ENCODE results near the gene ADA.
A peak's percentile ranks its signal among the peaks of the same experiment; 100 is the strongest.
"Not testable (repeated sequence)": the region's sequence is repeated elsewhere in the genome, so short reads cannot be mapped to it uniquely, and the experiment has no call there.

The ADA gene

GRCh38 chr20:44651684-44652423 lies at the start of gene ADA:
Gene ADA (minus strand): TSS chr20:44651699. CDS start chr20:44651607, 92 bp downstream.
- peak; percentile 86 for ATAC-seq
- TF ChIP-seq ZFP30 (CRISPR knock-in tag; IDR thresholded peaks at IDR 0.05) (no peak), CREB5 (CRISPR knock-in tag; IDR thresholded peaks at IDR 0.05; ENCODE audit: low read depth) (no peak), ZFP3 (CRISPR knock-in tag; IDR thresholded peaks at IDR 0.05) (no peak), ZNF70 (CRISPR knock-in tag; IDR thresholded peaks at IDR 0.05) (peak; percentile 99), POU6F1 (CRISPR knock-in tag; IDR thresholded peaks at IDR 0.05; ENCODE audit: borderline replicate concordance, low read depth) (no peak), ARNTL (CRISPR knock-in tag; IDR thresholded peaks at IDR 0.05; ENCODE audit: borderline replicate concordance, low read depth) (no peak)

- TF ChIP-seq ZFP3 (CRISPR knock-in tag; IDR thresholded peaks at IDR 0.05), result no peak
- no peak for TF ChIP-seq BACH2 (CRISPR knock-in tag; IDR thresholded peaks at IDR 0.05; ENCODE audit: borderline replicate concordance)
- no peak for TF ChIP-seq GLIS3 (CRISPR knock-in tag; IDR thresholded peaks at IDR 0.05)
- TF ChIP-seq ZC3H10 (CRISPR knock-in tag; IDR thresholded peaks at IDR 0.05), result no peak
- no peak for TF ChIP-seq OSR1 (CRISPR knock-in tag; IDR thresholded peaks at IDR 0.05)
- ATAC-seq, result no peak
Observed at GRCh38 chr20:44700306-44700705, 48.8 kb upstream of the ADA start.

- TF ChIP-seq GLIS3 (CRISPR knock-in tag; IDR thresholded peaks at IDR 0.05) (no peak), ZNF8 (CRISPR knock-in tag; IDR thresholded peaks at IDR 0.05) (no peak), POU6F1 (CRISPR knock-in tag; IDR thresholded peaks at IDR 0.05; ENCODE audit: borderline replicate concordance, low read depth) (no peak), ZNF70 (CRISPR knock-in tag; IDR thresholded peaks at IDR 0.05) (no peak), ZFP30 (CRISPR knock-in tag; IDR thresholded peaks at IDR 0.05) (no peak), SNAI2 (CRISPR knock-in tag; IDR thresholded peaks at IDR 0.05) (no peak), PPARA (CRISPR knock-in tag; IDR thresholded peaks at IDR 0.05; ENCODE audit: borderline replicate concordance) (no peak), ISL1 (CRISPR knock-in tag; IDR thresholded peaks at IDR 0.05) (no peak), ZFP3 (CRISPR knock-in tag; IDR thresholded peaks at IDR 0.05) (no peak), TOX (CRISPR knock-in tag; IDR thresholded peaks at IDR 0.05; ENCODE audit: borderline replicate concordance) (no peak), ZNF565 (CRISPR knock-in tag; conservative IDR thresholded peaks at IDR 0.05; ENCODE audit: low read depth) (no peak), OSR1 (CRISPR knock-in tag; IDR thresholded peaks at IDR 0.05) (no peak), RARB (CRISPR knock-in tag; IDR thresholded peaks at IDR 0.05) (no peak), ZC3H10 (CRISPR knock-in tag; IDR thresholded peaks at IDR 0.05) (no peak)
- ATAC-seq, result no peak
Observed at GRCh38 chr20:44698351-44698750, 46.9 kb upstream of the ADA start.

- ATAC-seq, result not testable (repeated sequence)
Observed at GRCh38 chr20:44697041-44697440, 45.5 kb upstream of the ADA start.

- no peak for ATAC-seq
- TF ChIP-seq ZFP3 (CRISPR knock-in tag; IDR thresholded peaks at IDR 0.05) (no peak), ZC3H10 (CRISPR knock-in tag; IDR thresholded peaks at IDR 0.05) (no peak), ZFP30 (CRISPR knock-in tag; IDR thresholded peaks at IDR 0.05) (no peak), RARB (CRISPR knock-in tag; IDR thresholded peaks at IDR 0.05) (no peak), CREB5 (CRISPR knock-in tag; IDR thresholded peaks at IDR 0.05; ENCODE audit: low read depth) (no peak), CSRNP3 (CRISPR knock-in tag; IDR thresholded peaks at IDR 0.05) (no peak), POU6F1 (CRISPR knock-in tag; IDR thresholded peaks at IDR 0.05; ENCODE audit: borderline replicate concordance, low read depth) (no peak), ZNF565 (CRISPR knock-in tag; conservative IDR thresholded peaks at IDR 0.05; ENCODE audit: low read depth) (no peak), ARNTL (CRISPR knock-in tag; IDR thresholded peaks at IDR 0.05; ENCODE audit: borderline replicate concordance, low read depth) (no peak), ZNF70 (CRISPR knock-in tag; IDR thresholded peaks at IDR 0.05) (no peak), GLIS3 (CRISPR knock-in tag; IDR thresholded peaks at IDR 0.05) (no peak), ISL1 (CRISPR knock-in tag; IDR thresholded peaks at IDR 0.05) (no peak), ZNF8 (CRISPR knock-in tag; IDR thresholded peaks at IDR 0.05) (no peak), CSDC2 (CRISPR knock-in tag; IDR thresholded peaks at IDR 0.05) (no peak), PPARA (CRISPR knock-in tag; IDR thresholded peaks at IDR 0.05; ENCODE audit: borderline replicate concordance) (no peak)
Observed at GRCh38 chr20:44696315-44696714, 44.8 kb upstream of the ADA start.

All from SK-N-SH treated with all-trans-retinoic acid at 6 μM for 48 hours (cell line).